HG02588 (cell line): ENCODE results near the gene PSMA8.
"Not testable (repeated sequence)": the region's sequence is repeated elsewhere in the genome, so short reads cannot be mapped to it uniquely, and the experiment has no call there.

Experiments used
- ATAC-seq: cut with Tn5 transposase; IDR thresholded peaks from one replicate; pipeline ENCODE4 v1.9.1; 2021; ENCODE audit warnings: mild to moderate bottlenecking, moderate library complexity; ENCODE audit not compliant: unreplicated experiment

The PSMA8 gene

DNA sequence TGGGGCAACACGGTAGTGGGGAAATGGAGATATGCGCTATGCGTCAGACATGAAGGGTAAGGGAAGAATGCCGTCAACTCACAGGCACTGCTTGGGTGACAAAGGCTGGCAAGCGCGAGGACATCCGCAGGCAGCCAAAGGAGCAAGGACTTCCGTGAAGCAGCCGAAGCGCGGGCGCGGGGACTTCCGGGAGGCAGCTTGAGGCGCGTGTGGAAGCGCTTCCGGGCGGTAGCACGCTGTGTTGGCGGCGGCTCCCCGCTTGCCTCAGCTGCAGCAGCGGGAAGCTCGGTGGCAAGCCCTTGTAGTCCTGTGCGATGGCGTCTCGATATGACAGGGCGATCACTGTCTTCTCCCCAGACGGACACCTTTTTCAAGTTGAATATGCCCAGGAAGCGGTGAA is at the start of gene PSMA8:
Gene PSMA8, plus strand, starts transcription at position 218 of the 400 bp plus-strand sequence. Its CDS starts 97 bp downstream, at position 315.
- no peak for ATAC-seq

DNA sequence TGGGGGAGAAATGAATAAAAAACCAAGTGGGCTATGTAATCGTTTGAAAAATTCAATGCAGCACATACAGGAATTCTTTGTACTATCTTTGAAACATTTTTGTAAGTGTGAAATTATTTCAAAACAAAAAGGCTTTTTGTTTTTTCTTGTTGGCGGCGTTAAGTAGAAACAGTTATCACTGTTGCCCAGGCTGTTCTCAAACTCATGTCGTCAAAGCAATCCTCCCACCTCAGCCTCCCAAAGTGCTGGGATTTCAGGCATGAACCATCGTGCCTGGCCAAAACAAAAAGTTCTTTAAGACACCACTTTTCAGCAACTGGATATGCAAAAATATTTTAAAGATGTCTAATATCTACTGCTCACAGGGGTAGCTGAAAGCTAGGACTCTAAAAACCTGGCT is 48.6 kb upstream of the PSMA8 start:
- ATAC-seq: no peak

DNA sequence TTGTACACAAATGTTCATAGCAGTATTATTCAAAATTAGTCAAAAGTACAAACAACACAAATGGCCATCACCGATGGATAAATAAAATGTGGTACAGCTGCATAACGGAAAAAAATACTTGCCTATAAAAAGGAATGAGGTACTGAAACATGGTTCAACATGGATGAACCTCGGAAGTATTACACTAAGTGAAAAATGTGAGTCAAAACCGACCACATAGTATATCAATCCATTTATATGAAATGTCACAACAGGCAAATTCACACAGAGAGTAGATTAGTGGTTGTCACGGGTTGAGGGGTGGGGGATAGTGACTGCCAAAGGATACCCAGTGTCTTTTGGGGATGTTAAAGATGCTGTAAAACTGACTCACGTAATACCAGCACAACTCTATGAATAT is 46.7 kb upstream of the PSMA8 start:
- ATAC-seq: no peak

DNA sequence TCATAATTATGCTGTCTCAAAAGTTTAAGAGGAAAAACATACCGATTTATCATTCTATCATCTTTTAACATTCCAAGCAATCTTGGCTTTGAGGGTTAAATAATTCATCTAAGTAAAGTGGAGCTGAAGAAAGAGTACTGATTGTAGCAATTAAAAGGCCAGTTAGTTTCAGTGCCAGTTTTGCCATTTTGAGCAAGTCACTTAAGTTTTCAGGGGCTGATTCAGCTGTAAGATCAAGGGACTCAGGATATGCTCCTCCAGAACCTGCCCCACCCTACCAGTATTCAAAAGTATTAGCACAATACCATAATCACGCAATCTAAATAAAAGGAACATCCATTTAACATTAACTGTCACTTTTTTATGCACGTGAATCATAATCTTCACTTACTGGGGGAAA is 45.2 kb upstream of the PSMA8 start:
- no peak for ATAC-seq

DNA sequence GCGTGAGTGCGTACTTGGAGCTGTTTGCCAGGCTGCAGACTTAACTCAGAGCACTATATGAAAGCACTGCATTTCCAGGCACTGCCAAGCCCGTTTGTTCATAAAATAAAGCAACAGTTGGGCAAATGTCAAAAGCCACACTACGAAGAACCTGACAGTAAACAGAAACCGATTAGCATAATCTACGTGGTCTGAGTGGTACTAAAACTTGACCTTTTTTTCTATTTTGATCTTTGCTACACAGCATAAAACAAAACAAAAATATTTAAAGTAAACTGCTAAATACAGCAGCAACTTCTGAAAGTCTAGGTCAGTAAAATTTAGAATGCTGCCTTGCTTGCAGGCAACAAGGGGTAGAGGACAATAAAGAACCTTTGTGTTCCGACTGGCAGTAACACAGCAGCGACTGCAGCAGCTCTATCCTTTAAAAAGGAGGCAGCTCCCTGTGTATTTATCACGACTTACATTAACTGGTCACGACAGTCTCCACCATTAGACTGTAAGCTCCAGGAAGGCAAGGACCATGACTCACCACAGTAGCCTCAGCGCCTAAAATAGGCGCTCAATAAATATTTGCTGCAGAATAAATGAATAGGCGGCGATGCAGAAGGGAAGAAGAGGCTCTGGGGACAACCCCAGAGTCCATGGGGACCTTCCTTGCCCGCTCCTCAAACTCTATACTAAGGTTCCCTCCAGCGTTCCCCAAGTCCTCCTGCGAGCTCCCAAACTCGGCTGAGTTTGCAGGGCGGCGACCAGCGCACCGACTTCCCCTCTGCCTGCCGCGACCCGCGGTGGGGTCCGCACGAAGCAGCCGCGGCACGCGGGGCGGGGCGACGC is 44.2 kb upstream of the PSMA8 start:
- ATAC-seq: peak; percentile 3

DNA sequence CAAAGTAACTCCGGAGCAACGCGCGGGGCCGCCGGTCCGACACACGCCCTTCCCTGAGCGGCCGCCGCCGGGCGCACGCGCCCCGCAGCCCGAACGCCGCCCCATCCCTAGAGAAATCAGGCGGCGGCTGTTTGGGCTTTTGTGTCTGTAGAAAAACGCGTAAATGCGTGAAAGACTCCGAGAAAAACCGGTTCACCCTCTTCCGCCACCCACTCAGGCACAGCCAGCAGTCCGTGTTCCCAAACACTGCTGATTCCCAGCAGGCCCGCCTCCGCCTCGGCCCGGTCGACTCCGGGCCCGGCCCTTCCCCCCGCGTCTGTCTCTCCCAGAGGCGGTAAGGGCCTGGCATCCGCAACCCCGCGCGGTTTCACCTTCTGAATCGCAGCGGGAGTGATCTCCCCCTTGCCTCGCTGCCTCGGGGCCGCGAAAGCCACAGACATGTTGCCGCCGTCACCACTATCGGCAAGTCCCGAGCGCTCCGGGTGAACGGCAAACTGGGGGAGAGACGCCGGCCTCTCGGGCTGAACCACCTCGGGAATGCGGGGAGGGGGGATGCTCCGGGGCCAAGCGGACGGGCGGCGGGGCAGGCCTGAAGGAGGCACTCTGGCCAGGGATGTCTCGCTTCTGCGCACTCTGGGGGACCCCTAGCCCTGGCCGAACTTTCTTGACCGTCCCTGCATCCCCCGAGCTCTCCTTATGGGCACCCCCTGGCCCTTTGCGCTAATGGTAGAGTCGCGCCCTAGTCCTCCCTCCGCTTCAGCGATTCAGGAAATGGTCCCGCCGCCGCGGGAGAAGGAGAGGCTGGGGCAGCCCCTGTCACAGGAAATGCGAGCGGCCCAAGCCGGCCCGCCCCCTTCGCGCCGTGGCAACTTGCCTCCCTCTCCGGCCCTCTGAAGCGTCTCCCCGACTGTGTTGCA is 43.3 kb upstream of the PSMA8 start, which contains the start of gene SS18:
Gene SS18, minus strand, starts transcription at position 484 of the 917 bp plus-strand sequence. Its CDS starts 44 bp downstream, at position 440.
- ATAC-seq: peak; percentile 76

DNA sequence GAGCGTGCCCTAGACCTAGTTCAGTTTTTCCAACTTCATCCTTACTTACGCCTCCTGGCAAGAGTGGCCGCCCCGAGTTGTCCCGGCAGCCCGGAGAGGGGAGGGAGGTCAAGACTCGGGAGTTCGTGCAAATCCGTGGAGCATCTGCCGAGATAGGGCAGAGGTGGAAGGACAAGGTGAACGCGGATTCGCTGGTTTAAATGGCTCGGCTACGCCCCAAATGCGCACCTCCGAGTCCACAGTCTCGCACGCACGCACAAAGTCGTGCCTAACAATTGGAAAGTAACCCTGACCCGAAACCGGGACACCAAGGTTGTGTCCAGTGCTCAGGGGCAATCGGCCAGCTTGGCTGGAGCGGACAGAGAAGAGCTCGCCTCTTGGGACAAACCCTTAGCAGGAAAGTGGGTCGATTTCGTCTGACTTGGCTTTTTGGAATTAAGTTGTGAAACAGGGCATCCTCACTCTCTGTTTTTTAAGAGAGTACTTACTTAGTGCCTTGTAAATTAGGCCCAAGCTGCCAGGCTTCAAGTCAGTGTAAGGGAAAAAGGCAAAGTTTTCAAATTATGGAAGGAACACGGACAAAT is 42.5 kb upstream of the PSMA8 start:
- ATAC-seq: peak; percentile 37

DNA sequence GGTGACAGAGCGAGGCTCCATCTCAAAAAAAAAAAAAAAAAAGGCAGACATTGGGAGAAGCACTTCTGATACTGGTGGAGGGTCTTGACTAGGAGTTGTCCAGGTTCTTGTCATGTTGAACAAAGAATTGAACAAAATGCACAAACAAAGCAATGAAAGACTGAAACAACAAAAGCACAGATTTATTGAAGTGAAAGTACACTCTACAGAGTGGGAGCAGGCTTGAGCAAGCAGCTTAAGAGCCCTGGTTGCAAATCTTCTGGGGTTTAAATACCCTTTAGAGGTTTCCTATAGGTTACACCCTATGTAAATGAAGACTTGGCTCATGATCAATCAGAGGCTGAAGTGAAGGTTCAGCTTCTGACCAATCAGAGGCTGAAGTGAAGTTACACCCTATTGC is 36.8 kb upstream of the PSMA8 start:
- ATAC-seq: no peak

DNA sequence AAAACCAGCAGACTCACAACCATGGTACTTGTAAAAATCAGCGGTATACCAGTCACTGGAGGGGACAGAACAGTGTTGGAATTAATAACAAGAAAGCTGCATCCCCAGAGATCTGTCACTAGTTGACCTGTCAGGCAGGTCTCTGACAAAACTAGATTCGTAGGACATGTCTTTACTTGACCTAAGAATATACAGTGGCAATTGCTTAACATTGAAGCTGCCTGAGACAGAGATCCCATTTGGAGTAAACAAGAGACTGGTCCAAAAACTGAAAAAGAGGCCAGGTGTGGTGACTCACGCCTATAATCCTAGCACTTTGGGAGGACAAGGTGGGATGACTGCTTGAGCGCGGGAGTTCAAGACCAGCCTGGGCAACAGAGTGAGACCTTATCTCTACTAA is 36.1 kb upstream of the PSMA8 start:
- ATAC-seq: no peak

DNA sequence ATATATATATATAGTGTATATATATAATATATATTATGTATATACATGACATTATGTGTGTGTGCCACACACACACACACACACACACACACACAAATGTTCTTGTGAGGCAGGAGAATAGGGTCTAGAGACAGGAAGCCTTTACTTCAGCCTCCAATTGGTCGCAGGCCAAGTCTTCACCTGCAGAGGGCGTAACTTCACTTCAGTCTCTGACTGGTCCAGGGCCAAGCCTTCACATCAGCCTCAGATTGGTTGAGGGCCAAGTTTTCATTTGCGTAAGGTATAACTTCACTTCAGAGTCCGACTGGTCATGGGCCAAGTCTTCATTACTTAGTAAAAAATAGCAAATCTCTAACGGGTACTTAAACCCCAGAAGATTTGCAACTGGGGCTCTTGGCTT is 30.1 kb upstream of the PSMA8 start:
- no peak for ATAC-seq

DNA sequence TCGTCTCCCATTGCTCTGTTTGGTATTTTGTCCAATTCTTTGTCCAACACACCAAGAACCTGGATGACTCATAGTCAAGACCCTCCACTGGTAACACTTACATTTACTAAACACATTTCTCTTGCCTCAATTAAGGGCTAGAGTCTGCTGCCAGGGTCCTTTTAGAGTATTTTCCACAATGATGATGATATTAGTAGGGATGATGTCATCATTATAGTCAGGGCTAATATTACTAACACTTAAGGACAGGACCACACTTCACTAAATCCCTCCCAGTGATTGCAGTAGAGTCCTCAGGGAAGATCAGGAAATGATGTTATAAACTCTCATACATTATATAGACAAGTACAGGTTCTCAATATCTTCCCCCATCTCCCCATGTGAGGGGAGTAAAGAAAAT is 29.6 kb upstream of the PSMA8 start:
- ATAC-seq: no peak

DNA sequence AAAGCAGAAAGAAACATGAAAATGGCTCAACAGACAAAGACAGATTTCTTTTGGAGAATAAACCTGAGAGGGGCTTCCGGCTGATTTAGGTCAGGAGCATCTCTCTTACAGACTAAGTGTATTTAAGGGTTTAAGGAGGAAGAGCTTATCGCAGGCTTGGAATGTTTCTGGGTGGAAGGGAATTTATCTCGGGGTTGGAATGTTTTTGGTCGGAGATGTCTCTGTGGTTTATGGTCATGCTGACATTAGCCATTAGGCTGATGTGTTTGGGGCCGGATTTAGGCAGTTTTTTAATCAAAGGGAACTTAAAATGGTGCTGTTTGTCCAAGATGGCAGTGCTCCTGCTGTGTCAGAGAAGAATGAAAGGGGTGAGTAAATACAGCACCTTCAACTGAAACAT is 14.4 kb upstream of the PSMA8 start:
- ATAC-seq: no peak

DNA sequence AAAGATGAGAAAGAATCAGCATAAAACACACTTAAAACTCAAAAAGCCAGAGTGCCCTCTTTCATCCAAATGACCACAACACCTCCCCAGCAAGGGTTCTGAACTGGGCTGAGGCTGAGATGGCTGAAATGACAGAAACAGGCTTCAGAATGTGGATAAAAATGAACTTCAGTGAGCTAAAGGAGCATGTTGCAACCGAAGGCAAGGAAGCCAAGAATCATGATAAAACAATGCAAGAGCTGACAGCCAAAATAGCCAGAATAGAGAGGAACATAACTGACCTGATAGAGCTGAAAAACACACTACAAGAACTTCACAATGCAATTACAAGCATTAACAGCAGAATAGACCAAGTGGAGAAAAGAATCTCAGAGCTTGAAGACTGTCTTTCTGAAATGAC is 12.2 kb upstream of the PSMA8 start:
- no peak for ATAC-seq

DNA sequence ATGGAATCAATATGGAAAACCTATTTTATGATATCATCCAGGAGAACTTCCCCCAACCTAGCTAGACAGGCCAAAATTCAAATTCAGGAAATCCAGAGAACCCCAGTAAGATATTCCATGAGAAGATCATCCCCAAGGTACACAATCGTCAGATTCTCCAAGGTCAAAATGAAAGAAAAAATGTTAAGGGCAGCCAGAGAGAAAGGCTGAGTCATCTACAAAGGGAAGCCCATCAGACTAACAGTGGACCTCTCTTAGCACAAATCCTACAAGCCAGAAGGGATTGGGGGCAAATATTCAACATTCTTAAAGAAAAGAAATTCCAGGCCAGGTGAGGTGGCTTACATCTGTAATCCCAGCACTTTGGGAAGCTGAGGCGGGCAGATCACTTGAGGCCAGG is 11.7 kb upstream of the PSMA8 start:
- ATAC-seq: not testable (repeated sequence)

DNA sequence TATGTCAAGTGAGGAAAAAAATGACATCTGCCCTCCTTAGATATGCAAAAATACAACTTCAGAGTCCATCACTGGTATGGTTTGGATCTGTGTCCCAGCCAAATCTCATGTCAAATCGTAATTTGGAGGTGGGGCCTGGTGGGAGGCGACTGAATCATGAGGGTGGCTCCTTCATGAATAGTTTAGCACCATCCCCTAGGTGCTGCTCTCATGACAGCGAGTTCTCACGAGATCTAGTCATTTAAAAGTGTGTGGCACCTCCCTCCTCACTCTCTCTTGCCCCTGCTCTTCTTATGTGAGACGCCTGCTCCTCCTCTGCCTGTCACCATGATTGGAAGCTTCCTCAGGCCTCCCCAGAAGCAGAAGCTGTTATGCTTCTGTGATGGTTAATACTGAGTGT is 5.9 kb upstream of the PSMA8 start:
- no peak for ATAC-seq

DNA sequence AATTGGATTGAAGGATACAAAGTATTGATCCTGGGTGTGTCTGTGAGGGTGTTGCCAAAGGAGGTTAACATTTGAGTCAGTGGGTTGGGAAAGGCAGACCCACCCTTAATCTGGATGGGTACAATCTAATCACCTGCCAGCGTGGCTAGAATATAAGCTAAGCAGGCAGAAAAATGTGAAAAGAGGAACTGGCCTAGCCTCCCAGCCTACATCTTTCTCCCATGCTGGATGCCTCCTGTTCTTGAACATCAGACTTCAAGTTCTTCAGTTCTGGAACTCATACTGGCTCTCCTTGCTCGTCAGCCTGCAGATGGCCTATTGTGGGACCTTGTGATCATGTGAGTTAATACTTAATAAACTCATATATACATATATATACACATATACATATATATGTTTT is 5.5 kb upstream of the PSMA8 start:
- ATAC-seq: not testable (repeated sequence)

DNA sequence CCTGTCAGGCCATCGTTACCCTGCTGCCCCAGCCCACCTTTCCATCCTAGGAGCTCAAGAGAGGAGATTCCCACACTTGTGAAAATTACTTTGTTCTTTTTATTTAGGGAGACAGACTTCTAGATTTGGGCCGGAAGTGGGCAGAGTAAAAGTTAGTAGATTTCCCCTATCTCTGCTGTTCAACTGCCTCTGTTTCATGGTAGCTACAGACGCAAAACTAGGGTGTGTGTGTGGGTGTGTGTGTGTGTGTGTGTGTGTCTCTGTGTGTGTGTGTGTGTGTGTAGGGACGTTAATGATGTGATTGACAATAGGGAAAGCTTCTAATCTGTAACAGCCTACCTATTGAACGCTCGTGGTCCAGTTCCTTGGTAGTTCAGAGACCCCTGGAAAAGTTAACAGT is 438 bp downstream of the PSMA8 start:
- ATAC-seq: no peak

DNA sequence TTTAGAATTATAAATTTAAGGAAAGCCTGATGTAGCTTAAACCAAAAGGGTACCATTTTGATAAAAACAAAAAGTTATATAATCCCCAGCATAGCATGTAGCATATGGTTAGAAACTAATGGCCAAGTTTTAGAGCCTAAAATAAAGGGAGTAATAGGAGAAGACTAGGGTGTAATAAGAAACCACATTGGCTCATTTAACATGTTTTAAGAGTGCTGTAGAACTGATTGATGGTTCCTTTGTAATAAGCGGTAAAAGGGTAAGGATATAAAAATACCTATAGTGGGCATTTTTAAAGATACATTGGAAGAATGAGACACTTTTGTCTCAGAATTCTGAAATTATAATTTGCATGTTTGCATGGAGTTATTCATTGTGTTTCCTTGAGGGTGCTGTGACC is 1.9 kb downstream of the PSMA8 start:
- no peak for ATAC-seq

DNA sequence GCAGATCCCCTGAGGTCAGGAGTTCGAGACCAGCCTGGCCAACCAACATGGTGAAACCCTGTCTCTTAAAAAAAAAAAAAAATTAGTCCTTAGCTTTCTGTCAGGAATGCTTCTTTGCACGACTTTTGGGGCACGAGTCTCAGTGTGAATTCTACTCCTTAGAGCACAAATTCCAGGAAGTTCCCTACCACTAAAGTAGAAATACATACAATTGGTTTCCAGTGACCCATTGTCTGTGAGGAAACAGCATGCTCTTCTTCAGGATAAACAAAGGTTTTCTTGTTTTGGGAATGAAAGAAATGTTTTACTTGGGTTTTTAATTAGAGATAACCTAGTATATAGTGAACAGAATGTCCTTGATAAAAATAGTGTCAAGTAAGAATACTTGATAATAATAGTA is 23.7 kb downstream of the PSMA8 start:
- no peak for ATAC-seq

DNA sequence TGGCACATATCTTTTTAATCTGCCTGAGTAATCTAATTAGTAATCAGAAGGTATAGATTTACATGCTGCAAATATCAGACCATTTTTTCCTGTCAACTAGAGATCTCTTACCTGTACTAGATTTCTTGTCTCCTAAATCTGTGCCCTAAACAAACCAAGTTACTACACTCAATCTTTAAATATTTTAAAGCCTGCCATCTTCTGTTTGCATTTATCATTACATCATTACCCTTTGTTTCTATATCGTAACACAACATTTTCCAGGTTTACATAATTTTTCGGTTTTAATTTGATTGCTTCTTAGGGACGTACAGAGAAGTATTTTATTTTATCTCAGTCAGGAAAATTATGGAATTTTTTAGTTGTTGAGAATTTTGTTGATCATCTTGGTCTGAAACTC is 25.7 kb downstream of the PSMA8 start:
- ATAC-seq: no peak

DNA sequence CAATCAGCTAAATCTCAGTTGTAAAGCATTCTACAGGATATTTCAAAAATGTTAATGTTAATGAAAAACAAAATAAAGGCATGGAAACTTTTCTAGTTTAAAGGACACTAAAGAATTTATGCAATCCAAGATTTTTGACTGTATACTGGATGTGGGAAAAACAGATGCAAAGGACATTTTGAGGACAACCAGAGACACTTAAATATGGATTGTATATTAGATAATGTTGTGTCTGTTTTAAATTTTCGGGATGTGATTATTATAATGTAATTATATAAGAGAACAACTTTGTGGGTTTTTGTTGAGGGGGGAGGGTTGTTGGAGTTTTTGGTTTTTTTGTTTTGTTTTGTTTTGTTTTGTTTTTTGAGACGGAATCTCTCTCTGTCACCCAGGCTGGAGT is 30.9 kb downstream of the PSMA8 start:
- ATAC-seq: no peak
